Osteocyte (in vitro differentiated cells): ENCODE measurements around the gene WDR70. TPM values are rescaled to one million over a fixed set of nuclear protein-coding genes. Genes with fewer than 3 reads are reported as not detected.

Experiments used
- DNase-seq: peaks from one replicate; pipeline ENCODE4 v3.0.0; 2021; ENCODE audit warnings: mixed read lengths; ENCODE audit not compliant: unreplicated experiment; ENCODE audit errors: extremely low spot score
- H3K27ac Mint-ChIP-seq: one replicate; pipeline ENCODE4 v1.8.0; 2021; ENCODE audit warnings: mild to moderate bottlenecking, mixed read lengths; ENCODE audit not compliant: unreplicated experiment
- H3K27me3 Mint-ChIP-seq: one replicate; pipeline ENCODE4 v1.8.0; 2021; ENCODE audit warnings: mixed read lengths; ENCODE audit not compliant: unreplicated experiment
- H3K36me3 Mint-ChIP-seq: one replicate; pipeline ENCODE4 v1.8.0; 2021; ENCODE audit warnings: mixed read lengths; ENCODE audit not compliant: unreplicated experiment
- H3K4me1 Mint-ChIP-seq: one replicate; pipeline ENCODE4 v1.8.0; 2021; ENCODE audit warnings: mixed read lengths; ENCODE audit not compliant: unreplicated experiment
- H3K4me3 Mint-ChIP-seq: one replicate; pipeline ENCODE4 v1.8.0; 2021; ENCODE audit warnings: mild to moderate bottlenecking, moderate library complexity, mixed read lengths; ENCODE audit not compliant: unreplicated experiment
- H3K9me3 Mint-ChIP-seq: one replicate; pipeline ENCODE4 v1.8.0; 2021; ENCODE audit warnings: mixed read lengths; ENCODE audit not compliant: unreplicated experiment
- CTCF ChIP-seq: fragments of 200-600 bp; sonication (generic); IDR thresholded peaks from 2 replicates; pipeline ENCODE4 v1.5.0; 2021; ENCODE audit warnings: antibody characterized with exemption, mild to moderate bottlenecking, moderate library complexity
- total RNA-seq: library from RNA; stranded (reverse); gene quantifications from 2 replicates; pipeline ENCODE4 v1.2.1, GENCODE V29; 2021

WDR70 gene
- total RNA-seq, 1 donor from 2014 or later: 35.4 TPM

- H3K27me3 Mint-ChIP-seq: no peaks in the 10 kb centered on the region
These were observed 111.8 kb downstream of the WDR70 start for GRCh38 chr5:37490931-37491330.

GRCh38 chr5:37492778-37493555 is 113.8 kb downstream of the WDR70 start:
- TF ChIP-seq CTCF: no peak
- H3K9me3 Mint-ChIP-seq: peaks cover 10% of the 10 kb centered on the region
- no peak for DNase-seq
- H3K36me3 Mint-ChIP-seq: peaks cover 20% of the 10 kb centered on the region
- H3K4me3 Mint-ChIP-seq: no peak overlapping the region
- H3K27ac Mint-ChIP-seq: no peak overlapping the region
- H3K4me1 Mint-ChIP-seq: peaks cover 7% of the 10 kb centered on the region
- H3K27me3 Mint-ChIP-seq: no peaks in the 10 kb centered on the region

More at GRCh38 chr5:37490931-37491330, 111.8 kb downstream of the WDR70 start:
- H3K4me3 Mint-ChIP-seq: no peak overlapping the region
- peaks cover 16% of the 10 kb centered on the region for H3K36me3 Mint-ChIP-seq
- peaks cover 11% of the 10 kb centered on the region for H3K9me3 Mint-ChIP-seq
- no peak for TF ChIP-seq CTCF
- H3K4me1 Mint-ChIP-seq: peaks cover 7% of the 10 kb centered on the region
- no peak overlapping the region for H3K27ac Mint-ChIP-seq
- no peak for DNase-seq

- H3K27ac Mint-ChIP-seq: no peak overlapping the region
- no peaks in the 10 kb centered on the region for H3K9me3 Mint-ChIP-seq
- DNase-seq: no peak
- H3K27me3 Mint-ChIP-seq: no peaks in the 10 kb centered on the region
- peaks cover 14% of the 10 kb centered on the region for H3K36me3 Mint-ChIP-seq
- no peak overlapping the region for H3K4me3 Mint-ChIP-seq
- TF ChIP-seq CTCF: no peak
- peaks cover 7% of the 10 kb centered on the region for H3K4me1 Mint-ChIP-seq
These were observed 115.6 kb downstream of the WDR70 start for GRCh38 chr5:37494756-37495155.

GRCh38 chr5:37495210-37495609 is 116.1 kb downstream of the WDR70 start:
- DNase-seq: no peak
- peaks cover 7% of the 10 kb centered on the region for H3K4me1 Mint-ChIP-seq
- H3K4me3 Mint-ChIP-seq: no peak overlapping the region

More at GRCh38 chr5:37495210-37495609, 116.1 kb downstream of the WDR70 start:
- H3K27me3 Mint-ChIP-seq: no peaks in the 10 kb centered on the region
- TF ChIP-seq CTCF: peak; percentile 24
- H3K9me3 Mint-ChIP-seq: no peaks in the 10 kb centered on the region
- H3K27ac Mint-ChIP-seq: no peak overlapping the region
- H3K36me3 Mint-ChIP-seq: peaks cover 14% of the 10 kb centered on the region
